ENCODE results near the gene MFSD6. TPM values are rescaled to one million over a fixed set of nuclear protein-coding genes. Genes with fewer than 3 reads are reported as not detected.

Gene MFSD6
- total RNA-seq, 4 donors from 2014 or later = 87.1 to 96.6 (median 92.4) TPM

GRCh38 chr2:190545555-190546385 is 137.6 kb downstream of the MFSD6 start:
- Histone ChIP-seq H3K9me3 (peaks cover 0 to 17% (median 7%) of the 10 kb centered on the region in 4 donors), H3K4me3 (peak overlapping the region in 3 of 4 donors; percentile 1 to 33 (median 11)), H3K36me3 (no peaks in the 10 kb centered on the region), H3K27me3 (no peaks in the 10 kb centered on the region), H3K27ac (peak overlapping the region in 3 of 4 donors; percentile 29 to 81 (median 74)), H3K4me1 (peaks cover 0 to 4% (median 0%) of the 10 kb centered on the region in 4 donors)
- WGBS, 2 donors = 31 to 32% methylated on average over 5 of the region's 5 CpGs
- DNase-seq (ENCODE audit: low spot score in 2 of 2) = no peak
- no peak for TF ChIP-seq POLR2A (IDR thresholded peaks at IDR 0.05)
- TF ChIP-seq CTCF (IDR thresholded peaks at IDR 0.05) = no peak
- TF ChIP-seq EP300 (IDR thresholded peaks at IDR 0.05) = no peak

- Histone ChIP-seq H3K36me3 (no peaks in the 10 kb centered on the region), H3K9me3 (peaks cover 0 to 8% (median 3%) of the 10 kb centered on the region in 4 donors), H3K27ac (no peak overlapping the region), H3K4me1 (peaks cover 0 to 4% (median 0%) of the 10 kb centered on the region in 4 donors), H3K27me3 (no peaks in the 10 kb centered on the region), H3K4me3 (no peak overlapping the region)
- 72 to 75% methylated on average over 3 of the region's 3 CpGs for WGBS, 2 donors
- no peak for DNase-seq (ENCODE audit: low spot score in 2 of 2)
- no peak for TF ChIP-seq CTCF (IDR thresholded peaks at IDR 0.05)
- no peak for TF ChIP-seq POLR2A (IDR thresholded peaks at IDR 0.05)
Measured at GRCh38 chr2:190546734-190547133, 138.6 kb downstream of the MFSD6 start.

- TF ChIP-seq POLR2A (IDR thresholded peaks at IDR 0.05) (no peak), EP300 (IDR thresholded peaks at IDR 0.05) (no peak), CTCF (IDR thresholded peaks at IDR 0.05) (no peak)
- Histone ChIP-seq H3K9me3 (no peaks in the 10 kb centered on the region), H3K27ac (no peak overlapping the region), H3K4me3 (no peak overlapping the region), H3K27me3 (no peaks in the 10 kb centered on the region), H3K4me1 (peaks cover 0 to 4% (median 0%) of the 10 kb centered on the region in 4 donors), H3K36me3 (no peaks in the 10 kb centered on the region)
- no peak for DNase-seq (ENCODE audit: low spot score in 2 of 2)
Measured at GRCh38 chr2:190547886-190548285, 139.7 kb downstream of the MFSD6 start.

- no peak overlapping the region for H3K27ac ChIP-seq
- no peak for DNase-seq (ENCODE audit: low spot score in 2 of 2)
- no peaks in the 10 kb centered on the region for H3K27me3 ChIP-seq
- TF ChIP-seq CTCF (IDR thresholded peaks at IDR 0.05) (no peak), POLR2A (IDR thresholded peaks at IDR 0.05) (no peak), EP300 (IDR thresholded peaks at IDR 0.05) (no peak)
- 91 to 97% methylated on average over 3 of the region's 3 CpGs for WGBS, 2 donors
- peaks cover 0 to 4% (median 0%) of the 10 kb centered on the region in 4 donors for H3K4me1 ChIP-seq
- H3K4me3 ChIP-seq = no peak overlapping the region
- no peaks in the 10 kb centered on the region for H3K36me3 ChIP-seq
- H3K9me3 ChIP-seq = no peaks in the 10 kb centered on the region
Measured at GRCh38 chr2:190550137-190550536, 142.0 kb downstream of the MFSD6 start.

Other genes starting within 250 kb of the MFSD6 start
- 10 to 100 TPM; 15.6 to 19.9 (median 17.8) TPM for gene HIBCH, start 88.5 kb upstream of the MFSD6 start, total RNA-seq
- 10 to 100 TPM; 14.7 to 21.0 (median 15.8) TPM for gene INPP1, start 64.8 kb upstream of the MFSD6 start, total RNA-seq
- gene NEMP2, start 126.4 kb downstream of the MFSD6 start, total RNA-seq = 1 to 10 TPM; 1.8 to 7.2 (median 3.1) TPM
- 10 to 100 TPM; 63.3 to 84.3 (median 70.6) TPM for gene NAB1, start 240.7 kb downstream of the MFSD6 start, total RNA-seq